Peyer's patch (tissue), 4 donors: ENCODE results near the gene ATOH8. TPM values are rescaled to one million over a fixed set of nuclear protein-coding genes. Genes with fewer than 3 reads are reported as not detected.

Experiments
- DNase-seq, 3 donors: peaks; one replicate each; pipeline ENCODE4 v3.0.0-alpha.2; 2017 to 2019
- H3K27ac ChIP-seq, 4 donors: fragments of 200-600 bp; sonication (generic); one replicate each; pipeline ENCODE4 v1.5.1; 2016 to 2019
- H3K27me3 ChIP-seq, 2 donors: fragments of 200-600 bp; sonication (generic); one replicate each; pipeline ENCODE4 v1.5.1; 2019
- H3K36me3 ChIP-seq, 3 donors: fragments of 200-600 bp; sonication (generic); one replicate each; pipeline ENCODE4 v1.5.1; 2016 to 2019
- H3K4me1 ChIP-seq, 4 donors: fragments of 200-600 bp; sonication (generic); one replicate each; pipeline ENCODE4 v1.5.1; 2016 to 2019
- H3K4me3 ChIP-seq, 4 donors: fragments of 200-600 bp; sonication (generic); 1 replicate in 3 of 4; 2 replicates in 1 of 4; pipeline ENCODE4 v1.5.1; 2016 to 2019; ENCODE audit warnings: mild to moderate bottlenecking in 1 of 4
- H3K9me3 ChIP-seq, 4 donors: fragments of 200-600 bp; sonication (generic); one replicate each; pipeline ENCODE4 v1.5.1; 2016 to 2019; ENCODE audit warnings: mild to moderate bottlenecking in 1 of 4
- POLR2A ChIP-seq, 2 donors: fragments of 450-650 bp; IDR thresholded peaks; one replicate each; pipeline ENCODE4 v1.5.1; 2017; ENCODE audit warnings: antibody characterized with exemption in 2 of 2, mild to moderate bottlenecking in 2 of 2, moderate library complexity in 2 of 2
- total RNA-seq, 4 donors: library from RNA; depleted of rRNA; stranded (reverse); fragments of >200 nt; gene quantifications; one replicate each; pipeline ENCODE4 v1.1.0, GENCODE V29; 2016
- TF ChIP-seq, protein P1 (sequence below), 6 experiments: fragments of 450-650 bp in 4 of 6; fragments of 200-600 bp in 2 of 6; sonication (generic) in 1 of 6; IDR thresholded peaks; one replicate each; pipeline ENCODE4 v1.5.1; 2017 to 2019; ENCODE audit warnings: antibody characterized with exemption in 6 of 6, mild to moderate bottlenecking in 3 of 6, moderate library complexity in 1 of 6

ATOH8 gene
- total RNA-seq, 4 donors from 2014 or later, result 5.3 to 35.5 (median 13.9) TPM

DNA sequence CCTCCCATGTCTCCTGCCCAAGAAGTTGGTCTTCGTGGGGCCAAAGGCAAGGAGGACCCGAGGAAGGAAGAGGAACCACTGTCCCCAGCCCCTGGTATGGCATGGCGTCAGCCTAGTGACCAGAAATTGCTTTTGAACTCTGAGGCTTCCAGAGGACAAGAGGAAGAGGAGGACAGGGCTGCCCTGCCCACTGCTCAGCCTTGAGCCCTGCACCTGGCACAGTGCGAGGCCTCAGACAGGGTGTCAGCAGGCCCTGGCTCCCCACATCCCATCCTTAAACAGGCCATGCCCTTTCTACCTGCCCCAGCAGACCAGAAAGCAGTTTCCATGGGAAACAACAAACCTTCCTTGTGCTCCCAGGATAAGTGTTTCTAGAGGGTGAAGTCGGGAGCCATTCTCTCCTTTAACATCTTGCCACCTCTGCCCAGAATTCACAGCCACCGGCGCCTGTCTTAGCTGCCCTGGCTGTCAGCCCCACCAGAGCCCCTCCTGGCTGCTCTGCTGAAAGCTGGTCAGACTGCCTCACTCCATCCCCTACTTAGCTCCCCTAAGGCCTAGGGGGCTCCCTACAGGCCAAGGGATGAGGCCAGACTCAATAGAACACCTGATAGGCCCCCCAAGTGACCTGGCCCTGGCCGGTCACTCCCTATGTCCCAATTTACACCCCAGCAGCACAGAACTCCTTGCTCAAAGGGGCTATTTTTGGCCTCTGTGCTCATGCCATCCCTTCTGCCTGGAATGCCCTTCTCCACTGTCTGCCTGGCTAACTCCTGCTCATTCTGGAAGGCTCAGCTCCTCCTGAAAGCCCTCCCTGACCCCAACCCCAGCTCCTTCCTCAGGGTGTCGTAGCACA is 20.6 kb downstream of the ATOH8 start:
- Histone ChIP-seq H3K27me3 (no peaks in the 10 kb centered on the region), H3K4me1 (peaks cover 0 to 51% (median 2%) of the 10 kb centered on the region in 4 donors), H3K27ac (peak overlapping the region in 1 of 4 donors; percentile 71), H3K9me3 (no peaks in the 10 kb centered on the region), H3K4me3 (no peak overlapping the region), H3K36me3 (no peaks in the 10 kb centered on the region)
- no peak for DNase-seq
- TF ChIP-seq, protein P1, sequence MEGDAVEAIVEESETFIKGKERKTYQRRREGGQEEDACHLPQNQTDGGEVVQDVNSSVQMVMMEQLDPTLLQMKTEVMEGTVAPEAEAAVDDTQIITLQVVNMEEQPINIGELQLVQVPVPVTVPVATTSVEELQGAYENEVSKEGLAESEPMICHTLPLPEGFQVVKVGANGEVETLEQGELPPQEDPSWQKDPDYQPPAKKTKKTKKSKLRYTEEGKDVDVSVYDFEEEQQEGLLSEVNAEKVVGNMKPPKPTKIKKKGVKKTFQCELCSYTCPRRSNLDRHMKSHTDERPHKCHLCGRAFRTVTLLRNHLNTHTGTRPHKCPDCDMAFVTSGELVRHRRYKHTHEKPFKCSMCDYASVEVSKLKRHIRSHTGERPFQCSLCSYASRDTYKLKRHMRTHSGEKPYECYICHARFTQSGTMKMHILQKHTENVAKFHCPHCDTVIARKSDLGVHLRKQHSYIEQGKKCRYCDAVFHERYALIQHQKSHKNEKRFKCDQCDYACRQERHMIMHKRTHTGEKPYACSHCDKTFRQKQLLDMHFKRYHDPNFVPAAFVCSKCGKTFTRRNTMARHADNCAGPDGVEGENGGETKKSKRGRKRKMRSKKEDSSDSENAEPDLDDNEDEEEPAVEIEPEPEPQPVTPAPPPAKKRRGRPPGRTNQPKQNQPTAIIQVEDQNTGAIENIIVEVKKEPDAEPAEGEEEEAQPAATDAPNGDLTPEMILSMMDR (IDR thresholded peaks at IDR 0.05), result no peak
- TF ChIP-seq POLR2A (IDR thresholded peaks at IDR 0.05), result no peak

GRCh38 chr2:85775406-85776381 is 21.9 kb downstream of the ATOH8 start:
- Histone ChIP-seq H3K4me1 (peaks cover 0 to 40% (median 2%) of the 10 kb centered on the region in 4 donors), H3K27me3 (no peaks in the 10 kb centered on the region), H3K36me3 (no peaks in the 10 kb centered on the region), H3K9me3 (no peaks in the 10 kb centered on the region), H3K27ac (no peak overlapping the region), H3K4me3 (no peak overlapping the region)
- DNase-seq, result no peak
- TF ChIP-seq, protein P1 (IDR thresholded peaks at IDR 0.05), result no peak
- no peak for TF ChIP-seq POLR2A (IDR thresholded peaks at IDR 0.05)

DNA sequence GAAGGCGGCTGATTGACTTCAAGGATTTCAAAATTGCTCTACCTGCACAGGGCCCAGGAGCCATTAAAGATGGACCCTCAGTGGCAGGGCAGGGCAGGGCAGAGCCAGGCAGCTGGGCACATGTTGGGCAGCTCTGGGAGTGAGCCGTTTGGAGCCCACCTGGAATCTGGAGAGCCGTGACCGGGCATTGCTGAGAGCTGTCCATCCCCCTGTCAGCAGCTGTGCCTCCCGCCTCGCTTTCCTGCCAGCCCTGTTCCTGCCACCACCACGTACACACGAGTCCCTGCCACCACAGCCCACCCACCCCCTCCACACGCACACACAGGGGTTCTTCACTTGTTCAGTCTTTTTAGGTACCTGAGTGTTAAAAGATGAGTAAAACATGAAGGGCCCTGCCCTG is 22.9 kb downstream of the ATOH8 start:
- Histone ChIP-seq H3K9me3 (no peaks in the 10 kb centered on the region), H3K36me3 (no peaks in the 10 kb centered on the region), H3K4me1 (peaks cover 0 to 30% (median 2%) of the 10 kb centered on the region in 4 donors), H3K27me3 (no peaks in the 10 kb centered on the region), H3K27ac (no peak overlapping the region), H3K4me3 (no peak overlapping the region)
- TF ChIP-seq POLR2A (IDR thresholded peaks at IDR 0.05), result no peak
- TF ChIP-seq, protein P1 (IDR thresholded peaks at IDR 0.05), result no peak
- no peak for DNase-seq

DNA sequence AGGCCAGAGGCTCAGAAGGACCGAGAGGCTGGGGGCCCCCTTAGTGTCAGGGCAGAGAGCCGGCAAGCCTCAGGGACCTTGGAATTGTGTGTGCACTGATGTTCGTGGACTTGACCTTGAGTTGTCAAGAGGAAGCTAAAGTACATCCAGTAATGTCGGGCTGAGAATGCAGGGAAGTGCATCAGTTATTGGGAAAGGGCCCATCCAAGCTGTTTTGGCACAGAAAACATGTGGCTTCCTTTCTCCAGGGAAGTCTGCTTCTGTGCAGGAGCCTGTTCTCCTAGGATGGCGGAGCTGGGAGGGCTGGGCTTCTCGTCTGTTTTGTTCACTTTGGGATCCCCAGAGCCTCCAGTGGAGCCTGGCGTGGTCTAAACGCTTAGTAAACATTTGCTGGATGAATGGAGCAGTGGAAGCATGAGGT is 23.7 kb downstream of the ATOH8 start:
- Histone ChIP-seq H3K36me3 (no peaks in the 10 kb centered on the region), H3K4me1 (peaks cover 0 to 23% (median 0%) of the 10 kb centered on the region in 4 donors), H3K9me3 (no peaks in the 10 kb centered on the region), H3K27ac (no peak overlapping the region), H3K27me3 (no peaks in the 10 kb centered on the region), H3K4me3 (no peak overlapping the region)
- TF ChIP-seq POLR2A (IDR thresholded peaks at IDR 0.05), result no peak
- TF ChIP-seq, protein P1 (IDR thresholded peaks at IDR 0.05), result no peak
- DNase-seq, result no peak

- Histone ChIP-seq H3K36me3 (no peaks in the 10 kb centered on the region), H3K27me3 (no peaks in the 10 kb centered on the region), H3K4me1 (peaks cover 0 to 9% (median 0%) of the 10 kb centered on the region in 4 donors), H3K9me3 (no peaks in the 10 kb centered on the region), H3K4me3 (no peak overlapping the region), H3K27ac (no peak overlapping the region)
- no peak for DNase-seq
- no peak for TF ChIP-seq POLR2A (IDR thresholded peaks at IDR 0.05)
- TF ChIP-seq, protein P1 (IDR thresholded peaks at IDR 0.05), result no peak
Observed at GRCh38 chr2:85778646-85779379, 25.0 kb downstream of the ATOH8 start.
